ENCODE measurements around the gene RAE1. TPM values are rescaled to one million over a fixed set of nuclear protein-coding genes. Genes with fewer than 3 reads are reported as not detected.

Gene RAE1
- total RNA-seq, 1 donor = 24.6 TPM

GRCh38 chr20:57396212-57396983 lies 45.3 kb downstream of the RAE1 start:
- Histone ChIP-seq H3K9me3 (ENCODE audit: low read depth, low read length) (no peaks in the 10 kb centered on the region), H2AFZ (ENCODE audit: low read length) (no peak overlapping the region), H3K4me1 (ENCODE audit: insufficient read depth, low read length) (no peaks in the 10 kb centered on the region), H3K4me2 (ENCODE audit: insufficient read depth, low read length) (no peak overlapping the region), H3K4me3 (ENCODE audit: insufficient read depth, low read length) (no peak overlapping the region), H3K27ac (ENCODE audit: low read depth, low read length) (no peak overlapping the region), H3K36me3 (ENCODE audit: insufficient read depth, low read length) (no peaks in the 10 kb centered on the region), H3K79me2 (ENCODE audit: insufficient read depth, low read length) (no peaks in the 10 kb centered on the region), H4K20me1 (ENCODE audit: insufficient read depth, low read length) (peaks cover 3% of the 10 kb centered on the region), H3K27me3 (ENCODE audit: insufficient read depth, low read length) (no peaks in the 10 kb centered on the region)
- peak; percentile 86 for DNase-seq (ENCODE audit: insufficient read length, low spot score, missing footprints)
- TF ChIP-seq, protein P1, sequence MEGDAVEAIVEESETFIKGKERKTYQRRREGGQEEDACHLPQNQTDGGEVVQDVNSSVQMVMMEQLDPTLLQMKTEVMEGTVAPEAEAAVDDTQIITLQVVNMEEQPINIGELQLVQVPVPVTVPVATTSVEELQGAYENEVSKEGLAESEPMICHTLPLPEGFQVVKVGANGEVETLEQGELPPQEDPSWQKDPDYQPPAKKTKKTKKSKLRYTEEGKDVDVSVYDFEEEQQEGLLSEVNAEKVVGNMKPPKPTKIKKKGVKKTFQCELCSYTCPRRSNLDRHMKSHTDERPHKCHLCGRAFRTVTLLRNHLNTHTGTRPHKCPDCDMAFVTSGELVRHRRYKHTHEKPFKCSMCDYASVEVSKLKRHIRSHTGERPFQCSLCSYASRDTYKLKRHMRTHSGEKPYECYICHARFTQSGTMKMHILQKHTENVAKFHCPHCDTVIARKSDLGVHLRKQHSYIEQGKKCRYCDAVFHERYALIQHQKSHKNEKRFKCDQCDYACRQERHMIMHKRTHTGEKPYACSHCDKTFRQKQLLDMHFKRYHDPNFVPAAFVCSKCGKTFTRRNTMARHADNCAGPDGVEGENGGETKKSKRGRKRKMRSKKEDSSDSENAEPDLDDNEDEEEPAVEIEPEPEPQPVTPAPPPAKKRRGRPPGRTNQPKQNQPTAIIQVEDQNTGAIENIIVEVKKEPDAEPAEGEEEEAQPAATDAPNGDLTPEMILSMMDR (IDR thresholded peaks at IDR 0.05; ENCODE audit: extremely low read depth, low read depth, low read length) = no peak

DNA sequence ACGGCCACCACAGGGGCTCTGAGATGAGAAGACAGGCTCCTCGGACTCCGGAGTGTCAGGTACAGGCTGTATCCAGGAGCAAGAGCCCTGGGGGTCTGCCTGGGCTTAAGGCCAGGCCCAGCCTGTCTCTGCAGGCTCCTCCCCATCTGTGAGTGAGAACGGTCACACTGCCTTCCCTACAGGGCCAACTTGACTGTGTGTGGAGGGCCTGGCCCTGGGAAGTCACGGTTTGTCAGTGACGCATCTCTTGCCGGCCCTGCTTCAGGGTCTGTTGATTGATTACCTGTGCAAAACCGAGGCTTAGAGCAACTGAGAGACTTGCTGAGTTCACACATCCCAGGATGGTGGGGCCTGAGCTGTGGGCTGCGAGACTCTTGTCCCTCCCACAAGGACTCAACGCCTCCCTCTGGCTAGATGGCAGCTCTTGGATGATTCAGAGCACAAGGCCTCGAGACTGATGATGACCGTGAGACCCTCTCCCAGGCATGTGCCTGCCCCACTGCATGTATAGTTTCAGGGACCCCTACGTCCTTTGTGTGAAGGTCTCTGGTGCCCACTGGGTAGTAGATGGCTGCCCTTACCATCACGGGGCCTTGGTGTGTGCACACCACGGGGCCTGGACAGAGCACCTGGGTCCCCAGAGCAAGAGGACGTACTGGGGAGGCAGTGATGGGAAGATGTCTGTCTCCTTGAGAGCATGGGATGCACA lies 46.1 kb downstream of the RAE1 start:
- peak; percentile 82 for DNase-seq (ENCODE audit: insufficient read length, low spot score, missing footprints)
- H3K4me1 ChIP-seq (ENCODE audit: insufficient read depth, low read length) = no peaks in the 10 kb centered on the region
- H3K36me3 ChIP-seq (ENCODE audit: insufficient read depth, low read length) = no peaks in the 10 kb centered on the region
- H4K20me1 ChIP-seq (ENCODE audit: insufficient read depth, low read length) = peaks cover 3% of the 10 kb centered on the region
- no peaks in the 10 kb centered on the region for H3K9me3 ChIP-seq (ENCODE audit: low read depth, low read length)
- TF ChIP-seq, protein P1 (IDR thresholded peaks at IDR 0.05; ENCODE audit: extremely low read depth, low read depth, low read length) = no peak
- H3K27me3 ChIP-seq (ENCODE audit: insufficient read depth, low read length) = no peaks in the 10 kb centered on the region
- no peak overlapping the region for H3K27ac ChIP-seq (ENCODE audit: low read depth, low read length)
- no peak overlapping the region for H2AFZ ChIP-seq (ENCODE audit: low read length)
- H3K4me3 ChIP-seq (ENCODE audit: insufficient read depth, low read length) = no peak overlapping the region
- no peaks in the 10 kb centered on the region for H3K79me2 ChIP-seq (ENCODE audit: insufficient read depth, low read length)
- H3K4me2 ChIP-seq (ENCODE audit: insufficient read depth, low read length) = no peak overlapping the region

DNA sequence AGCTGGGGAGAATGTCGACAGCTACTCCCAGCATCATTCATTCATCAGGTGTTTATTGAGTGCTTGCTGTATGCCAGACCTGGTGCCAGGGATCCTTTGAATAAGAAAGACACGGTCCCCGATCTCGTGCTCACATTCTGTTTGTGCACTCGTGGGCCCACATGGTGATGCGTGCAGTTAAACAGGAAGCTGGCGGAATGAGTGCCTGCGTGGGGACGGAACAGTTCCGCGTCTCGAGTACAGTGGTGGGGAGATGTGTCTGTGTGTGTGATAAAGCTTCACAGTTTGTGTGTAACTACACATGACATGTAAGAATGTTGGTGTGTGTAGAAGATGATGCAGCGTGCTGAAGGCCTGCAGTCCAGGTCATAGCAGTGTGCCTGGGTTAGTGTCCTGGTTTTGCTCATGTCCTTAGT lies 46.6 kb downstream of the RAE1 start:
- no peak overlapping the region for H3K4me2 ChIP-seq (ENCODE audit: insufficient read depth, low read length)
- TF ChIP-seq, protein P1 (IDR thresholded peaks at IDR 0.05; ENCODE audit: extremely low read depth, low read depth, low read length) = no peak
- no peaks in the 10 kb centered on the region for H3K9me3 ChIP-seq (ENCODE audit: low read depth, low read length)
- H3K4me3 ChIP-seq (ENCODE audit: insufficient read depth, low read length) = no peak overlapping the region
- H3K4me1 ChIP-seq (ENCODE audit: insufficient read depth, low read length) = no peaks in the 10 kb centered on the region
- DNase-seq (ENCODE audit: insufficient read length, low spot score, missing footprints) = peak; percentile 73
- H3K79me2 ChIP-seq (ENCODE audit: insufficient read depth, low read length) = no peaks in the 10 kb centered on the region
- no peak overlapping the region for H2AFZ ChIP-seq (ENCODE audit: low read length)
- H3K27ac ChIP-seq (ENCODE audit: low read depth, low read length) = no peak overlapping the region
- peaks cover 3% of the 10 kb centered on the region for H4K20me1 ChIP-seq (ENCODE audit: insufficient read depth, low read length)
- H3K36me3 ChIP-seq (ENCODE audit: insufficient read depth, low read length) = no peaks in the 10 kb centered on the region
- no peaks in the 10 kb centered on the region for H3K27me3 ChIP-seq (ENCODE audit: insufficient read depth, low read length)

DNA sequence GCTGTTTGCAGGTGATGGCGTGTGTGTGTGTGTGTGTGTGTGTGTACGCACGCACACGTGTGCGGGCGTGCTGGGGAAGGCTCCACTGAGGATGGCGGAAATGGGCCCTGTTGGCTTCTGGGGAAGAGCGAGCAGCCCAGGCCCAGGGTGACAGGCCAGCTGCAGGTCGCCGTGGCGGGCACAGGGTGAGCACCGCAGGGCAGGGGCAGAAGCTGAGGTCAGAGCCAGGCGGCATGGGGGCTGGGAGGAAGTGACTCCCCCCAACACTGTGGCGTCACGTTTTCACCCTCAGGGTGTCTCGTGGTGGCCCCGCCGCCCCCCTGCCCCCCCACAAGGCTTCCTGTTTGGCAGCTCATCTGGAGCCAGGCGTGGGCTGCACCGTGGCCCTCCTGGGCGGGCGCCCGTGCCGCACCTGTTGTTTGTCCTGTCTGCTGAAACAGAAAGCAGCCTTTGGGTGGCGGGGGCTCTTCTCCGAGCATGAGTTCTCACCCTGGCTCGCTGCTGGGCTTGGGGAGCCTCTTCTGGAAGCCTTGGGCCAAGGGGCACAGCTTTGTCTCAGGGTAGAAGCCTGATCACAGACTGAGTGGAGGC lies 47.3 kb downstream of the RAE1 start:
- TF ChIP-seq, protein P1 (IDR thresholded peaks at IDR 0.05; ENCODE audit: extremely low read depth, low read depth, low read length) = no peak
- no peaks in the 10 kb centered on the region for H3K36me3 ChIP-seq (ENCODE audit: insufficient read depth, low read length)
- no peak overlapping the region for H3K27ac ChIP-seq (ENCODE audit: low read depth, low read length)
- peak; percentile 66 for DNase-seq (ENCODE audit: insufficient read length, low spot score, missing footprints)
- no peaks in the 10 kb centered on the region for H3K79me2 ChIP-seq (ENCODE audit: insufficient read depth, low read length)
- H3K9me3 ChIP-seq (ENCODE audit: low read depth, low read length) = no peaks in the 10 kb centered on the region
- no peaks in the 10 kb centered on the region for H3K4me1 ChIP-seq (ENCODE audit: insufficient read depth, low read length)
- H4K20me1 ChIP-seq (ENCODE audit: insufficient read depth, low read length) = no peaks in the 10 kb centered on the region
- no peaks in the 10 kb centered on the region for H3K27me3 ChIP-seq (ENCODE audit: insufficient read depth, low read length)
- no peak overlapping the region for H2AFZ ChIP-seq (ENCODE audit: low read length)
- H3K4me2 ChIP-seq (ENCODE audit: insufficient read depth, low read length) = no peak overlapping the region
- no peak overlapping the region for H3K4me3 ChIP-seq (ENCODE audit: insufficient read depth, low read length)

Data from osteoblast (primary cell).